Measurements from ENCODE around the gene CENPK. TPM values are rescaled to one million over a fixed set of nuclear protein-coding genes. Genes with fewer than 3 reads are reported as not detected.

CENPK gene
- total and polyA plus RNA-seq, 9 of the 15 experiments (the other 6 are each of a cell fraction or from before 2014, with no cell fraction given) = 30.8 to 134 (median 69.0) TPM

- TF ChIP-seq MNT (conservative IDR thresholded peaks at IDR 0.05) (no peak), HES1 (IDR thresholded peaks at IDR 0.05; ENCODE audit: low read depth) (no peak), MTF1 (CRISPR knock-in tag; IDR thresholded peaks at IDR 0.05; ENCODE audit: borderline replicate concordance) (no peak), IRF1 (CRISPR knock-in tag; IDR thresholded peaks at IDR 0.05; ENCODE audit: borderline replicate concordance) (no peak), ZNF717 (CRISPR knock-in tag; IDR thresholded peaks at IDR 0.05) (no peak), ZNF764 (CRISPR knock-in tag; IDR thresholded peaks at IDR 0.05; ENCODE audit: low read depth) (no peak), RUNX1 (IDR thresholded peaks at IDR 0.05; ENCODE audit: low read depth) (no peak), FOXJ3 (CRISPR knock-in tag; IDR thresholded peaks at IDR 0.05) (no peak), ZNF224 (CRISPR knock-in tag; IDR thresholded peaks at IDR 0.05) (no peak), THRB (CRISPR knock-in tag; conservative IDR thresholded peaks at IDR 0.05) (no peak), NFRKB (IDR thresholded peaks at IDR 0.05; ENCODE audit: low read depth) (peak; percentile 27; the same call in 1 of the 2 replicates), XRCC4 (IDR thresholded peaks at IDR 0.05; ENCODE audit: extremely low read depth, insufficient read depth, insufficient read length) (no peak), ZNF512 (tag; IDR thresholded peaks at IDR 0.05) (peak; percentile 49), NR1H2 (CRISPR knock-in tag; IDR thresholded peaks at IDR 0.05) (no peak)
- TF ChIP-seq, protein P1, sequence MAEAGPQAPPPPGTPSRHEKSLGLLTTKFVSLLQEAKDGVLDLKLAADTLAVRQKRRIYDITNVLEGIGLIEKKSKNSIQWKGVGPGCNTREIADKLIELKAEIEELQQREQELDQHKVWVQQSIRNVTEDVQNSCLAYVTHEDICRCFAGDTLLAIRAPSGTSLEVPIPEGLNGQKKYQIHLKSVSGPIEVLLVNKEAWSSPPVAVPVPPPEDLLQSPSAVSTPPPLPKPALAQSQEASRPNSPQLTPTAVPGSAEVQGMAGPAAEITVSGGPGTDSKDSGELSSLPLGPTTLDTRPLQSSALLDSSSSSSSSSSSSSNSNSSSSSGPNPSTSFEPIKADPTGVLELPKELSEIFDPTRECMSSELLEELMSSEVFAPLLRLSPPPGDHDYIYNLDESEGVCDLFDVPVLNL (CRISPR knock-in tag; IDR thresholded peaks at IDR 0.05; ENCODE audit: low read depth) = no peak
- TF ChIP-seq, protein P2, sequence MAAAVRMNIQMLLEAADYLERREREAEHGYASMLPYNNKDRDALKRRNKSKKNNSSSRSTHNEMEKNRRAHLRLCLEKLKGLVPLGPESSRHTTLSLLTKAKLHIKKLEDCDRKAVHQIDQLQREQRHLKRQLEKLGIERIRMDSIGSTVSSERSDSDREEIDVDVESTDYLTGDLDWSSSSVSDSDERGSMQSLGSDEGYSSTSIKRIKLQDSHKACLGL (CRISPR knock-in tag; IDR thresholded peaks at IDR 0.05; ENCODE audit: borderline replicate concordance, poor library complexity, severe bottlenecking) = no peak
- TF ChIP-seq, protein P3, sequence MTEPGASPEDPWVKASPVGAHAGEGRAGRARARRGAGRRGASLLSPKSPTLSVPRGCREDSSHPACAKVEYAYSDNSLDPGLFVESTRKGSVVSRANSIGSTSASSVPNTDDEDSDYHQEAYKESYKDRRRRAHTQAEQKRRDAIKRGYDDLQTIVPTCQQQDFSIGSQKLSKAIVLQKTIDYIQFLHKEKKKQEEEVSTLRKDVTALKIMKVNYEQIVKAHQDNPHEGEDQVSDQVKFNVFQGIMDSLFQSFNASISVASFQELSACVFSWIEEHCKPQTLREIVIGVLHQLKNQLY (CRISPR knock-in tag; conservative IDR thresholded peaks at IDR 0.05) = no peak
These were observed 80.7 kb downstream of the CENPK start (continued) for GRCh38 chr5:65482296-65482735.

Measured in K562 (cell line).